Urinary bladder (tissue), 4 donors: ENCODE data around the gene CHRNA10. TPM values are rescaled to one million over a fixed set of nuclear protein-coding genes. Genes with fewer than 3 reads are reported as not detected.

ENCODE experiments used
- DNase-seq: peaks from one replicate; pipeline ENCODE4 v3.0.0-alpha.2; 2015; ENCODE audit errors: extremely low spot score
- H3K27ac ChIP-seq: one replicate; pipeline ENCODE4 v1.5.1; 2013; ENCODE audit warnings: low read depth, mild to moderate bottlenecking, moderate library complexity
- H3K36me3 ChIP-seq: one replicate; pipeline ENCODE4 v1.6.1; 2013; ENCODE audit warnings: mild to moderate bottlenecking, moderate library complexity; ENCODE audit not compliant: insufficient read depth
- H3K4me1 ChIP-seq: one replicate; pipeline ENCODE4 v1.6.1; 2013; ENCODE audit warnings: mild to moderate bottlenecking, moderate library complexity; ENCODE audit not compliant: insufficient read depth
- H3K4me3 ChIP-seq: one replicate; pipeline ENCODE4 v1.5.1; 2013; ENCODE audit warnings: low read depth, low read length
- WGBS: extraction: QIAGEN DNeasy Blood & Tissue Kit; methylation state at CpG from one replicate; pipeline ENCODE4 v1.1.7; 2013; 5-methylcytosine and 5-hydroxymethylcytosine counted together
- polyA plus RNA-seq: library from polyadenylated mRNA; stranded (reverse); fragments of 200-250 nt; gene quantifications from one replicate; pipeline ENCODE4 v1.2.3, GENCODE V29; 2013
- total RNA-seq: library from RNA; depleted of rRNA; stranded (reverse); fragments of >200 nt; gene quantifications from one replicate; pipeline ENCODE4 v1.2.3, GENCODE V29; 2014
- donor health status: healthy with polysubstance abuse.
- donor health status: healthy.

Gene CHRNA10
- total RNA-seq, result 0.48 TPM
- polyA plus RNA-seq, result 0.68 TPM

- 65% methylated on average over 9 of the region's 9 CpGs for WGBS
- no peak for DNase-seq
- Histone ChIP-seq H3K36me3 (peaks cover 8% of the 10 kb centered on the region), H3K4me3 (no peak within 1 kb of the TSS), H3K4me1 (no peaks in the 10 kb centered on the region), H3K27ac (no peak within 1 kb of the TSS)
Observed at GRCh38 chr11:3671334-3672254, at the start of gene CHRNA10. Gene CHRNA10, minus strand, starts transcription at chr11:3671384. Its CDS starts 72 bp downstream, at chr11:3671312.

DNA sequence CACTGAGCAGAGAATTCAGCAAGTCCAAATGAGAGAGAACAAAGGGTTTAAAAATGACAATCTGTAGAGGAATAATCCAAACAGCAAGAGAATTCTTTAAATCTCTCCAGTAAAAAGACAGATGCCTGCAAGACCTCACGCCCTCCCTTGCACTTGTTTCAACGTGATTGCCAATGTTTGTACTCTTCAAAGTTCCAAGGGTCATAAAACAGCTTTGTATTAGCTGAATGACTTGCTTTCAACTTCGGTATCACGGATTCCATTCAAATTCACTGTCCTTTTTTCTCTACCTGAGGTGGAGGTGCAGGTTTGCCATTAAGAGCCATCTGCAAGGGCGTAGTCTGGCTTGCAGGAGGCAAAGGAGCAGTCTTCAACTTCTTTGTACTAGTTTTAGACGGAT lies 41.1 kb upstream of the CHRNA10 start:
- H3K4me3 ChIP-seq, result no peak overlapping the region
- no peaks in the 10 kb centered on the region for H3K4me1 ChIP-seq
- no peak for DNase-seq
- peaks cover 5% of the 10 kb centered on the region for H3K36me3 ChIP-seq
- no peak overlapping the region for H3K27ac ChIP-seq
- WGBS, result 67% methylated on average over 6 of the region's 6 CpGs

DNA sequence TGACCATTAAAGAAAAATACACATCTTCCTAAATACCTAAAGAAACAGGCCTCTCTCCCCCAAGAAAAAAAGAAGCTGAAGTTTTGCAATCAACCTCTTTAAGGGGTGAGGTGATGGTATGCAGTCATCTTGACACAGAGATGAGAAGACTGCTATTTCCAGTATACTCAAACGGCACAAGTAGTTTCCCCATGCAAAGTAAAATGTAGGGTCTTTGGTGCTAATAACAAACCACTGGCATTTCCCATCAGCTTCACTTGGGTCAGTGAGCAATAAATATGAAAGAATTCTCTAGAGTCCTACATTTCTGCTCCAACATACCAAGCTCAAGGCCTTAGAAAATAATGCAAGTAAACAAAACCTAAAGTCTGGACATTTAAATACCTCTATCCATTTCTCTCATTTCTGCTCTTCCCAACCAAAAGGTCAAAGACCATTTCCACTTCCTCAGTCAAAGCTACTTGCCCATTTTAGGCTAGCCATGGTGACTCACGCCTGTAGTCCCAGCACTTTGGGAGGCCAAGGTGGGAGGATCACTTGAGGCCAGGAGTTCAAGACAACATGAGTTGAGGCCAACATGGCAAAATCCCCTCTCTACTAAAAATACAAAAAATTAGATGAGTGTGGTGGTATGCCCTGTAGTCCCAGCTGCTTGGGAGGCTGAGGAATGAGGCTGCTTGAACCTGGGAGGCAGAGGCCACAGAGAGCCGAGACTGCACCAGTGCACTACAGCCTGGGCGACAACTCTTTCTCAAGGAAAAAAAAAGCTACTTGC lies 39.5 kb upstream of the CHRNA10 start:
- WGBS, result 93% methylated on average over 4 of the region's 4 CpGs
- Histone ChIP-seq H3K27ac (no peak overlapping the region), H3K4me3 (no peak overlapping the region), H3K36me3 (peaks cover 5% of the 10 kb centered on the region), H3K4me1 (no peaks in the 10 kb centered on the region)
- DNase-seq, result no peak

DNA sequence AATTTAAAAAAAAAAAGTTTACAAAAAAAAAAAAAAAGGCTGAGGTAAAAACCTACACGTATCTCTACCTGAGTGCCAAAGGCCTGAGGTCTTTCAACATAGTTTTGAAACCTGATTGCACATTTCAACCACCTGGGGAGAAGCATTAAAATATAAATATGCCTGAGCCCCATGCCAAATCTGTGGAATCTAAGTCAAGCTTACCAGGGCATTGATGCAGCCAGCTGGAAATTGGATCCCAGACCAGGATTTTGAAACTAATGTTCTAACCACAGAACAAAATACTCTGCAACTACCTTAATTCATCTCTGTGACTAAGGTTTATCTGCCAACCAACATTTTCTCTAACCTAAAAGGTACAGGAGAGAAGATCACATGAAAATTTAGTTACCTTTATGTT lies 38.8 kb upstream of the CHRNA10 start:
- no peaks in the 10 kb centered on the region for H3K4me1 ChIP-seq
- H3K27ac ChIP-seq, result no peak overlapping the region
- H3K36me3 ChIP-seq, result peaks cover 5% of the 10 kb centered on the region
- 93% methylated on average over 1 of the region's 1 CpG for WGBS
- H3K4me3 ChIP-seq, result no peak overlapping the region
- no peak for DNase-seq

- H3K27ac ChIP-seq, result no peak overlapping the region
- DNase-seq, result no peak
- peaks cover 5% of the 10 kb centered on the region for H3K36me3 ChIP-seq
- whole genome bisulfite sequencing, result 78% methylated on average over 2 of the region's 2 CpGs
- H3K4me1 ChIP-seq, result no peaks in the 10 kb centered on the region
- H3K4me3 ChIP-seq, result no peak overlapping the region
Observed at GRCh38 chr11:3707176-3707575, 36.0 kb upstream of the CHRNA10 start.

DNA sequence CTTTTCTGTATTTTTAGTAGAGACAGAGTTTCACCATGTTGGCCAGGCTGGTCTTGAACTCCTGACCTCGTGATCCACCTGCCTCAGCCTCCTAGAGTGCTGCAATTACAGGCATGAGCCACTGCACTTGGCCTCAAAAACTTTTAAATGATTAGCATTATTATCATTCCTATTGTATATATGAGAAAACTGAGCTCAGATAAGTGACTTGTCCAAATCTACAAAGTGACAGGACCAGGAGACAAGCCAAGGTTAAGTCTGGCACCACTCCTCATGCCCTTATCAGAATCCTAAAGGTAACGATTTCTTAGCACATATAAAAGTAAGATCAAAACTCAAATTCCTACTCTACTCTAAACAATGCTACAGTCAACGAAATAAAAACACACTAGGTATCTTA lies 32.2 kb upstream of the CHRNA10 start:
- WGBS, result 80% methylated on average over 3 of the region's 3 CpGs
- Histone ChIP-seq H3K4me1 (no peaks in the 10 kb centered on the region), H3K27ac (no peak overlapping the region), H3K4me3 (no peak overlapping the region), H3K36me3 (peaks cover 5% of the 10 kb centered on the region)
- no peak for DNase-seq

DNA sequence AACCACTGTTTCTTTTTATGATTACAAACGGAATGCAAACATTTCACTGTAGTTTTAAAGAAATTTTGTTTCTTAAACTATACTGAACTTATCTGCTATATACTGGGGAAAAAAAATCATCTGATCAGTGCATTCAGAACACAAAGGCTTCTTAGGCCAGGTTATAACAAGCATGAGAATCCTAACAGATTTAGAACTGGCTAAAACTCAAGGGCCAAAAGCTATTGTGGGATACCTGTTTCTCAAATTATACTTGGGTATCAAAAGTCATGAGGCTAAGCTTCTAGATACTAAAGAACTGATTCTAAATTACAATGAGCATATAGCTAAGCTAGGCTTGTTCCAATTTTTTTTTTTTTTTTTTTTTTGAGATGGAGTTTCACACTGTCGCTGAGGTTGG lies 29.7 kb upstream of the CHRNA10 start:
- WGBS, result 89% methylated on average over 2 of the region's 2 CpGs
- DNase-seq, result no peak
- Histone ChIP-seq H3K27ac (no peak overlapping the region), H3K4me3 (no peak overlapping the region), H3K36me3 (peaks cover 8% of the 10 kb centered on the region), H3K4me1 (no peaks in the 10 kb centered on the region)

DNA sequence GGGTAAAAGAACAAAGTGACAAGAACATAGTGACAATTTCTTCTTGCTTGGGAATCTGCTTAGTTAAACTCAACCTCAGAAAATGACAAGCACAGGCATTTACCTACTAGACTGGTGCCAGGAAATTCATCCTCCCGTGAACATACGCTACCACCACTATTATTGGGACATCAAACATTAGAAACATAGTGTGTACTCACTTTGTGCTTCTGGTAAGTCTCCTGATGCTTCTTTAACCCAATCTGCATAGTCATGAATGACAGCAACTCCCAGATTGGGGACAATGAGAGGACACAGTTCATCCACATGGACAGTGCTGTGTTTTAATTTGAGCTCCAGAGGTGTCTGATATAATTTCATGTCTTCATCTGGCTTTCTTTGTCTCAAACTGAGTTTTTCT lies 29.2 kb upstream of the CHRNA10 start:
- DNase-seq, result no peak
- Histone ChIP-seq H3K27ac (no peak overlapping the region), H3K4me3 (no peak overlapping the region), H3K36me3 (peaks cover 8% of the 10 kb centered on the region), H3K4me1 (no peaks in the 10 kb centered on the region)
- 91% methylated on average over 2 of the region's 2 CpGs for WGBS

DNA sequence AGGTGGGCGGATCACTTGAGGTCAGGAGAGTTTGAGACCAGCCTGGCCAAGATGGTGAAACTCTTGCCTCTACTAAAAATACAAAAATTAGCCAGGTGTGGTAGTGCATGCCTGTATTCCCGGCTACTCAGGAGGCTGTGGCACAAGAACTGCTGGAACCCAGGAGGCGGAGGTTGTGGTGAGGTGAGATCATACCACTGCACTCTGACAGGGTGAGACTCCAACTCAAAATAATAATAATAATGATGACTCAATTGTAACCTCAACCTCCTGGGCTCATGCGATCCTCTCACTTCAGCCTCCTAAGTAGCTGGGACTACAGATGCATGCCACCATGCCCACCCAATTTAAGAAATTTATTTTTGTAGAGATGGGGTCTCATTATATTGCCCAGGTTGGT lies 15.6 kb upstream of the CHRNA10 start:
- WGBS, result 98% methylated on average over 4 of the region's 4 CpGs
- no peak for DNase-seq
- Histone ChIP-seq H3K27ac (no peak overlapping the region), H3K4me1 (no peaks in the 10 kb centered on the region), H3K36me3 (peaks cover 5% of the 10 kb centered on the region), H3K4me3 (no peak overlapping the region)

DNA sequence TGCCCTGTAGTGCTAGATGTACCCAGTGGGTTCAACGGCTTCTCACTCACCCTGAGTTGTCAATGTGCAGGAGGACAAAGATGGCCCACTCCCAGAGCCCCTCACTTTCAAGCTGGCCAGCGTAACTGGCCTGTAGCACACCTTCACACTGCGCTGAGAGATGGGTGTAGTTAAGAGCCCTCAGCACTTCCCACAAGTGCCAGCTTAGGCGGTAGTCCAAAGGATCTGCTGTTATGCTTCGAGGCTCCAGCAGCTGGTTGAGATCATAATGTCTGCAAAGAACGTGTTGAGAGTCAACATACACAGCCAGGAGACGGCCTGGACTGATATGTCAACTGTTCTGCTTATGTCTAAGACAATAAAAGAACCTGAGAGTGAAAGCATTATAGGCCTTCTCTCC lies 14.7 kb upstream of the CHRNA10 start:
- H3K4me3 ChIP-seq, result no peak overlapping the region
- WGBS, result 48% methylated on average over 7 of the region's 7 CpGs
- no peak for DNase-seq
- H3K27ac ChIP-seq, result no peak overlapping the region
- no peaks in the 10 kb centered on the region for H3K4me1 ChIP-seq
- H3K36me3 ChIP-seq, result peaks cover 5% of the 10 kb centered on the region

- WGBS, result 49% methylated on average over 2 of the region's 2 CpGs
- peaks cover 7% of the 10 kb centered on the region for H3K36me3 ChIP-seq
- H3K27ac ChIP-seq, result no peak overlapping the region
Observed at GRCh38 chr11:3684819-3685172, 13.6 kb upstream of the CHRNA10 start.

DNA sequence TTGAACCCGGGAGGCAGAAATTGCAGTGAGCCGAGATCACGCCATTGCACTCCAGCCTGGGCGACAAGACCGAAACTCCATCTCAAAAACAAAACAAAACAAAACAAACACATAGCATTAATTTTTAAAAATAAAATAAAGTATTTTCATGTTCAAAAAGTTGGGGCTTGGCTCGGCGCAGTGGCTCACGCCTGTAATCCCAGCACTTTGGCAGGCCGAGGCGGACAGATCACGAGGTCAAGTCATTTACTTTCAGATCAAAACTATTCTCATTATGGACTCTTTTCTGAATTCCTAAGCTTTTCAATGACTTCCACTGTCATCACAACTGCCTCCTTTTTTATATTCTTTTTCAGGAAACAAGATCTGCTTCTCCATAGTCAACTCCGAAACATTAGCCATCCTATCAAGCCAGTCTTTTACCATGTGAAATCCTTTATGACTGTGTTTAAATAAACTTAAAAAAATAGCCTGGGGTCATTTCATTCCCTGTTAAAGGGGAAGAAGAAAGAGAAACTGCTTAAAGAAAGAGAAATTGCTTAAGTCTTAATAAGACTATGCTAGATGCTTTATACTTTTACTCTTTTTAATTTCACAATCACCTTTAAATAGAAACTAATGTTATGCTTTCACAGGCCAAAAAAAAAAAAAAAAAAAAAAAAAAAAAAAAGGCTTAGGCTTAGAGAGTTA lies 13.1 kb upstream of the CHRNA10 start:
- WGBS, result 94% methylated on average over 12 of the region's 12 CpGs
- Histone ChIP-seq H3K27ac (no peak overlapping the region), H3K36me3 (peaks cover 7% of the 10 kb centered on the region), H3K4me1 (no peaks in the 10 kb centered on the region), H3K4me3 (no peak overlapping the region)
- DNase-seq, result no peak

More at GRCh38 chr11:3684819-3685172, 13.6 kb upstream of the CHRNA10 start:
- Histone ChIP-seq H3K4me1 (no peaks in the 10 kb centered on the region), H3K4me3 (no peak overlapping the region)
- no peak for DNase-seq

DNA sequence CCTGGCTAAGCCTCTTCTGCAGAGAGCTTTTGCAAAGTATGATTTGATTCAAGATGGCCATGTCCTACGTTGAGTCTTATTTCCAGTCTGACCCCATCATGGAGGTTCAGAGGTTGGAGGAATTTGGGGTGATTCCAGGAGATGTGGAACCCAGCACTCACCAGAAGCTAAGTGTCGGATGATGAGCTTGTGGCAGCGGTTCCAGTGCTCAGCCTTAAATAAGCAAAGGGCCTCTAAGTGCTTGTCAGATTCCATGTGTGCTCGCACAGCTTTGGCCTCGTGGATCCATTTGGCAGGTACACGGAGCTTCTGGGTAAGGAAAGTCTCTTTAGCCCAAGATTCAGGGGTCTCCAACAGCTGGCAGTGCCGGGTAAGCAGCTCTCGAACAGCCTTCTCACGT lies 11.9 kb upstream of the CHRNA10 start:
- Histone ChIP-seq H3K4me3 (no peak overlapping the region), H3K36me3 (peaks cover 6% of the 10 kb centered on the region), H3K27ac (no peak overlapping the region), H3K4me1 (no peaks in the 10 kb centered on the region)
- DNase-seq, result no peak
- WGBS, result 92% methylated on average over 9 of the region's 9 CpGs
